Hematopoietic multipotent progenitor cell treated with erythropoietin and hydrocortisone succinate and interleukin-3 and kit ligand, for 8 days (in vitro differentiated cells): Measurements from ENCODE around the gene CHD3.
A peak's percentile ranks its signal among the peaks of the same experiment; 100 is the strongest.

Experiments
- DNase-seq: peaks from one replicate; pipeline ENCODE4 v3.0.0-alpha.2; 2015

CHD3 gene

DNA sequence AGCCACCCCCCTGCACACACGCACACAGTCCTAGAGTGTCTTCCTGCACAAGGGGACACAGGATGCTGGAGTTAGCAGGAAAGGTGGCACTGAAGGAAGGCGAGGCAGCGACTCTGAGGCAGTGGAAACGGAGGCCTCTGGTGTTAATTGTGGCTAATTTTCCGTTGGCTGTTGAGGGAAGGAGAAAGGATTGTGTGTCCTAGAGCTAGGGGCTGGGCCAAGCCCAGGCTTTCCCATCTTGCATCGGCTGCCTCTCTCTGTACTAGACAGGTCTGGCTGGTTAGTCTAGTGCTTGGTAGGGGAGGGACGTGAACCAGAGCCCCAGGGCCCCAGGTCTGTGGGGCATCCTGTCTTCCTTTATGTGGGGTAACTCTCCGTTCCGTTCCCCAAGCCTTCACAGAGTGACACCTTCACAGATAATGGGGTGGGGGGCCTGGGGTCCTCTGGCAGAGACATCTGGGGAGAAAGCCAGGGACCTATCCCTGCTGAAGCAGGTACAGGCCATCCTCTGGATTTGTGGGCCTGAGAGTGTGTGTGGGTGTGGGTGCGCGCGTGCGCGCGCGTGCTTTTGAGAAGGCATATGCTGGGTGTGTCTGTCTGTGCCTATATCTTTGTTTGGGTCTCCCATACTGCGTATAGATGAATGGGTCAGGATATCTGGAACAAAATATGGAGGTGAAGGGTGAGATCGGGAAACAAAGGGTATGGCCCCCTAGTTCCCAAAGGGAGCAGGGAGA lies at the start of gene CHD3:
TSS of gene CHD3 (plus strand) at position 606 of the 737 bp plus-strand sequence. CDS start 212 bp downstream, outside the sequence.
- DNase-seq = peak; percentile 17

DNA sequence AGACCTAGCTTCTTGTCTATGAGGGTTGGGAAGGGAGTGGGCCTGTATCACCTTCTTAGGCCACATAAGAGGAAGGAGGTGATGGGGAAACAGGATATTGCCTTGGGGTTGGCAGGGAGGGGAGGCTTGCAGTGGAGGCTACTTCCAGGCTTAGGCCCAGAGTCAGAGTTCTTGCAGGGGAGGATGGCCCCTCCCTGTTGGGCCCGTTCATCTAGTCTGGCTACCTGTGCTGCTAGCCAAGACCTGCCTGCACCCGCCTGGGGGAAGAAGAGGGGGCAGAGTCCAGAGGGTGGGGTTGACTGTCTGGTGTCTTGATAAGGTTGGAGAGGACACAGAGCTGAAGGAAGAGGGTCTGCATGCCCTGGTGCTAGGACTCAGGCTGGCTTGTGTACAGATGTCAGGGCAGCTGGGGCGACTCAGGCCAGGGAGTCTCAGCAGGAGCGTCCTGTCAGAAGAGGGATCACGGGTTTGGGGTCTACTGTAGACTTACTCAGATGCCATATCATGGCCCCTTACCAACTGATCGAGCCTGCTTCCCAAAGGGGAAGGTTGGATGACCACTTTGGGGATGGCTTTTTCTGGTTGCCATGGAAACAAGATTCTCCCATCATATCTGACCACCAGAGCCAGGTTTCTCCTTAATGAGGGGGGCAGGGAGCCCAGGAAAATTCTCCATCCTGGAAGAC lies 49.3 kb upstream of the CHD3 start:
- peak; percentile 35 for DNase-seq

DNA sequence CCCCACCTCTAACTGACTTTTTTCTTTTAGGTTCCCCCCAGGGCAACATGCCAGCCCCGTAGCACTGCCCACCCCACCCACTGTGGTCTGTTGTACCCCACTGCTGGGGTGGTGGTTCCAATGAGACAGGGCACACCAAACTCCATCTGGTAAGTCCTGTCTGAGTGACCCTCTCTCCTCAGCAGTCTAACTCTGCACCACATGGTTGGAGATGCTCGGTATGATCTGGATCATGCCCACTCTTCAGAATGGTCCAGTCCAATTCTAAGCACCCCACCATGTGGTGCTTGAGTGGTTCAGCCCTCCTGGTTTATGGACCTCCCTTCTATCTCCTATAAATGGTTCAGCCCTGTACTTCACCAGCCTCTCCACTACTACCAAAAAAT lies 48.7 kb upstream of the CHD3 start:
- DNase-seq = peak; percentile 81

DNA sequence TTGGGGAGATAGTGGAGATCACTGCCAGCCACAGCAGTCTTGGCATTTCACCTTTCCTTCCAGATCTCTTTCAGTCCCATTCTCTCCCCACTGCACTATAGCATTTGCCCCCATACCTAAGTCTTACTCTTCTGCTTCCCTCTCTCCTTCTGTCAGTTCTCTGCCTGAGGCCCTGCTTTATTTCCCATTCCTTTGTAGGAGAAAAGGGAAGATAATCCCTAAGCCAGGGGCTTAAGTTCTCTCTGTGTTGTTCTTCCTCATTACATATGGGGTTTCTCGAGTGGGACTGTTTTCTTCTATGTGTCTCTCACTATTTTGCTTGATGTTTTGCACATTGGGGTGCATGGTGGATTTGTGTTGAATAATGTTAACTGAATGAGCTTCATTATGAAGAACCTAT lies 48.1 kb upstream of the CHD3 start:
- no peak for DNase-seq

DNA sequence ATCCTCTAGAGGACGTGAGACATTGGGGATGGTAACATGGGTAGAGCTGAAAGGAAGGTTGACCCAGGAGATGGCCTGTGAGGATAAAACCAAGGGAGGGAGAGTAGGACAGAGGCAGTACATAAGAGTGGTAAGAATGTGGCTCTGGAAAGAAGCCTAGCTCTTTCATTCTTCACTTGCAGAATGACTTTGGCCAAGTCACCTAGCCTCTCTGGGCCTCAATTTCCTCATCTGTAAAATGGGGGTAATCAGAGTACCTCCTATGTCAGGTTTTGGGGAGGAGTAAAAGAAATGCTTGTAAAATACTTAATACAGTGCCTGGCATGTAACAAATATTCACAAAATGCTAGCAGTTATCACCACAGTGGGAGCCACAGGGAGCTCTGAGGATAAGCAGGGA lies 47.7 kb upstream of the CHD3 start:
- DNase-seq = no peak

DNA sequence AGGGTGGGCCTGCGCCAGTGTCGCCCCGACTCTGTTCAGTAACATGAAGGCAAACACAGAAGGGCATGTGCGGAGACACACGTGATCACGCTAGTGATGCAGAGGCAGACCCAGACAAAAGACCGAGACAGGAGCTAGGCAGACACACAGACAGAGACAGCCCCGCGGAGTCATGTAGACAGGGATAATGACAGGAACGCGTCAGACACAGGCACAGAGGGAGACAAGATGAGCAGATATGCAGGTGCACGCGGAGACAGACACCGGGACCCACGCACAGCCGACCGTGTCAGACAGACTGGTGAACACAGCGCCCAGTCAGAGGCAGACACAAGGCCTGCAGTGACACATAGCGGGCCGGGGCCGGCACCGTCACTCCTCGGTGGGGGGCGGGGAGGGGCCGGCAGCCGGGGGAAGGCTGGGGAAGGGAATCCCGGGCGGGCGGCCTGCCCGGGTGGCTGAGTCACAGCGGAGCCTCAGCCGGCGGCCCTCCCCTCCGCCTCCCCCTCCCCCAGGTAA lies 47.1 kb upstream of the CHD3 start:
- peak; percentile 67 for DNase-seq

DNA sequence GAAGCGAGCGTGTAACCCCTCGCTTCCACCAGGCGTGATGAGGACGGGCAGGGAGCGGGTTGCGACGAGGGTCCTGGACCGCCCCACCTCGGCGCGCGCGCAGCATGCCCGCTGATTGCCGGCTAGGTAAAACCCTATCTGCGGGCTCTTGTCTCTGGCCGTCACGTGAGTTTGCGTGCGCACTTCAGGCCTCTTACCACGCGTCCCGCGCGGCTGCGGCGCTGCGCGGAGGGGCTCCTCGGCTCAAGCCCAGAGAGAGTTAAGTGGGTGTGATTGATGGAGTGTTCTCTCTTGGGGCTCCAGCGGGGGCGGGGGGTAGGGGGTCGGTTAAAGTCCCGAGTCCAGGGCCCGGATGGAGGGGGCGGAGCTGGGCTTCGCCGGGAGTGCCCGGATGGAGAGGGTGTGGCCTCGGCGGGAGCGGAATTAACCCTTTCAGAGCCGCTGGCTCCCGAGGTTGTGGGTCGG lies 46.6 kb upstream of the CHD3 start:
- peak; percentile 81 for DNase-seq

DNA sequence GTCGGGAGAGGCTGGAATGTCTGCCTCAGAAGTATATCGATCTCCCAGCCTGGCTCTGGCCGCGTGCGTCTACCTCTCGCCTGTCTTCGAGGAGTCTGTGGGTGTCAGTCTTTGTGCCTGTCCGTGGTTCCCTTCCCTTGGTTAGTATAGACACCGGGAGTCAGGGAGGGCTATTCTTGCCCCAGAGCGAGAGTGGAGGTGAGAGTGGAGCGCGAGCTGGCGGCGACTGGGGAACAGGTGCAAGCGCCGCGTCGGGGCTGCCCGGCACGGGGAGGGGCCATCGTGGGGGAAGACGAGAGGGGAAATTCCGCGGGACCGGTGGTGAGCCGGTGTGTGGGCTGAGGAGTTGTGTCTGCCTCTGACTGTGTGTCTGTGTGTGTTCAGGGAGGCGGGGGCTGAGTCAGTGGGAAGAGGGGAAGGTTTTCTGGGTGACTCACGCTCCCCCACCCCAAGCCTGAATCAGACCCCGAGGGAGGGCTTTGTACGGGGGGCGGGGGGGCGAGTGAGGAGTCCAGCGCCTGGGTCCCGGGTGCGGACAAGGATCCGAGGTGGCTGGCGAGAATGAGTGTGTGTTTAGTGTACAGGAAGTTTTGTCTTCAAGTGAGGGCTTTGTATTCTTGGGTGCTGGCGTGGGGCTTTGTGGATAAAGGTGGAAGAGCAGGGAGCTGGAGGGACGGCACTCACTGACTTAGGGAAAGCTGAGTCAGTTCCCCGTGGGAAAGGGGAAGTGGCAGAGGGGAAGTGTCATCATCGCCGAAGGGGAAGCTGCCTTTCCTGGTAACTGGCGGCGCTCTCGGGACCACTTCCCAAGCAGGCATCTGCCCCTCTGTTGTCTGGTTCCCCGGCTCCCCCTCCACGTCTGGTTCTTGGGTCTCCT lies 46.0 kb upstream of the CHD3 start:
- peak; percentile 47 for DNase-seq

DNA sequence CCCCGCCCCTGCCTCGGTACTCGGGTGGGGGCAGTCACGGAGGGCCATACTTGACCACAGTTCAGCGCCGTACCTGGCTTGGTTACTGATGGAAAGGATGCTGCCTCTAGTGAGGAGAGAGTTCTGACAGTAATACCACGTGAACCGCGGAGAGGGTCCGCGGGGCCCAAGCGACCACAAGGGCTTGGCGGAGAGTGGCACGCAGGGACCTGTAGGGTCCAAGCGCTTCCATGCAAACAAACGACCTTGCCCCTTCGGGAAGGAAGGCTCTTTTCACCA lies 45.4 kb upstream of the CHD3 start:
- DNase-seq = no peak

DNA sequence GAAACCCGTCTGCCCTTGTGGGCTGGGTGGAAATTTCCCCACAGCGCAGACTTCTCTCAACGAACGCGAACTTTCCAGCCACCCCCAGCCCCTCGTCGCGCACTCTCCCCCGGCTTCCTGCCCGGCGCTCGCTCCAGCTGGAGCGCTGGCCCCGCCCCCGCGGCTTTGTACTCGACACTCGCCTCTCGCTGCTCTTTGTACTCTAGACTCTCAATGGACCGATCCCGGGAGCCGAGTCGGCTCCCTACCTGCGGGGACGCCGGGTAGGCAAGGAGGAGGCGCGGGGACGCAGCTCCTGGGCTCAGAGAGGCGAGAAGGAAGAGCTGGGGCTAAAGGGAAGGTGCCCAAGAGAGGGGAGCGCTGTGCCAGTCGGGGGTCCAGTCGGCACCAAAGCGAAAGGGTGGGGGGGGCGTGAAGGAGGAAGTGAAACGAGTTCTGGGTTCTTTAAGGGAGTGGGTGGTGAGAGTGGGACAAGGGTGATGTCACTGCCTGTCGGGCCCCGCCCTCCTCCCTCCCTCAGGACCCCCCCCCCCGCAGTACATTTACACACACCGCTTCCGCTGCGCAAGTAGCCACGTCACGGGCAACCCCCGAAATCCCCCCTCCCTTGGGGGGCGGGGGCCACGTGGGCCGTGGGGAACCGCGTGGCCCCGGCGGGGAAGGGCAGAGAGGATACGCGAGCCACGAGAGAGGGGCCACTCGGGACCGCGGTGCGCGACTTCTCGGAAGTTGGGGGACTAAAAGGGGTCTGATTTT lies 44.9 kb upstream of the CHD3 start:
- DNase-seq = peak; percentile 75

DNA sequence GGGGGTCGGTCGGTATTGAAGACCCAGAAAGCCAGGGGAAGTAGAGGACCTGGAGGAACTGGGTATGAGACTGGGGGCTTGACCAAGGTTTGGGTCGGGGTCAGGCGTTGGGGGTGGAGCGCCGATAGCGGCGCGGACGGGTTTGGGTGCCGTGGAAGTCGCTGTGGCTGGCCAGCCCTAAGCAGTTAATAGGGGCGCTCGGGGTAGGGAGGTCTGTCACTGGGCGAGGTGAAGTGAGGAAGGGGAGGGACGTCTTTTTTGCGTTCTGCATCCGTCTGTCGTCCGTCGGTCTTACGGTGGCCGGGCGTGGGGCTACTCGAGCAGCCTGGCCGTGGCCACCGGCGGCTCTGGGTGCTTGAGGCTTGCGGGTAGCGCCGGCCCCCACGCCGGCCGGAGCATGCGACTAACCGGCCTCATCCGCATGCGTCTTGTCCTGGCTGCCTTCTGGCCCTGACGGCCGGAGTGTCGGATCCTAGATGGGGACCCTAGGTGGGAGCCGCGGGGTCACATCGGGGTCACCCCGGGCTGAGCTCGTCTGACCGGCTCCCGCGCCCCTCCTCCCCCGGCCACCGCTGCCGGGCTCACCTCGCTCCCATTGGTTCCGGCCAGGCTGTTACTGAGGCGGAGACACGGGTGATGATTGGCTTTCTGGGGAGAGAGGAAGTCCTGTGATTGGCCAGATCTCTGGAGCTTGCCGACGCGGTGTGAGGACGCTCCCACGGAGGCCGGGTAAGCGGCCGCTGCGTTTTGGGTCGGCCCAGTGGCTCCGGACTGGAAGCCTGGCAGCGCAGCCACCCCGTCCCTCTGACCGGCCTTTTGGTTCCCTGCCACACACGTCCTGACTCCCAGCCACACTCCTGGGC lies 44.1 kb upstream of the CHD3 start:
- DNase-seq = peak; percentile 95

DNA sequence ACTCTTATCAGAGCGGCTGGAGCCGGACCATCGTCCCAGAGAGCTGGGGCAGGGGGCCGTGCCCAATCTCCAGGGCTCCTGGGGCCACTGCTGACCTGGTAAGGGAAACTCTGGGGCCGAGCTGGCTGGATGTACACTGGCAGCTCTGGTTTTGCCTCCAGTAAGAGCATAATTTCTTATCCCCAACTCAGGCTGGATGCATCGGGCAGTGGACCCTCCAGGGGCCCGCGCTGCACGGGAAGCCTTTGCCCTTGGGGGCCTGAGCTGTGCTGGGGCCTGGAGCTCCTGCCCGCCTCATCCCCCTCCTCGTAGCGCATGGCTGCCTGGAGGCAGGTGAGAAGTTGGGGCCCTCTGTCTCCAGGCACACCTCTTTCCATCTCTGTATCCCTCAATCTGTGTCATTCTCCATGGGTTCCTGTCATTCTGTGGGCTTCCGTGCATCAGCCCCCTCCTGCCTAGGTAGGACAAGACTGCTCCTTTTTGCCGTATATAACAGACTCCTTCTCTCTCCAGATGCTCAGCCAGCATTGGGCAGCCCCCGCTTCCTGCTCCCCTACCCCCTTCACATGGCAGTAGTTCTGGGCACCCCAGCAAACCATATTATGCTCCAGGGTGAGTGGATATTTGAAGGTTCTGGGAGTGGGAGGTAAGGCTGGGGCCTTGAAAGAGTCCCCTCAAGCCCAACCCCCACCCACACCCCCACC lies 43.1 kb upstream of the CHD3 start:
- no peak for DNase-seq

DNA sequence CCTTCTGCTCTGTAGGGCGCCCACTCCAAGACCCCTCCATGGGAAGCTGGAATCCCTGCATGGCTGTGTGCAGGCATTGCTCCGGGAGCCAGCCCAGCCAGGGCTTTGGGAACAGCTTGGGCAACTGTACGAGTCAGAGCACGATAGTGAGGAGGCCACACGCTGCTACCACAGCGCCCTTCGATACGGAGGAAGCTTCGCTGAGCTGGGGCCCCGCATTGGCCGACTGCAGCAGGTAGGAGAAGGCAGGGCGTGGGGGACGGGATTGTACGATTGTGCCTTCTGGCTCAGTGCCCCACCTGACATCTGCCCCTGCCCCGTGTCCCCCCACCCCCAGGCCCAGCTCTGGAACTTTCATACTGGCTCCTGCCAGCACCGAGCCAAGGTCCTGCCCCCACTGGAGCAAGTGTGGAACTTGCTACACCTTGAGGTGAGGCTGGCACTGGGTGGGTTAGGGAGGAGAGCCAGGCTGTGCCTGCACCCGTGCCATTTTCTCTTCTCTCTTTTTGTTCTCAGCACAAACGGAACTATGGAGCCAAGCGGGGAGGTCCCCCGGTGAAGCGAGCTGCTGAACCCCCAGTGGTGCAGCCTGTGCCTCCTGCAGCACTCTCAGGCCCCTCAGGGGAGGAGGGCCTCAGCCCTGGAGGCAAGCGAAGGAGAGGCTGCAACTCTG lies 42.4 kb upstream of the CHD3 start:
- DNase-seq = no peak

DNA sequence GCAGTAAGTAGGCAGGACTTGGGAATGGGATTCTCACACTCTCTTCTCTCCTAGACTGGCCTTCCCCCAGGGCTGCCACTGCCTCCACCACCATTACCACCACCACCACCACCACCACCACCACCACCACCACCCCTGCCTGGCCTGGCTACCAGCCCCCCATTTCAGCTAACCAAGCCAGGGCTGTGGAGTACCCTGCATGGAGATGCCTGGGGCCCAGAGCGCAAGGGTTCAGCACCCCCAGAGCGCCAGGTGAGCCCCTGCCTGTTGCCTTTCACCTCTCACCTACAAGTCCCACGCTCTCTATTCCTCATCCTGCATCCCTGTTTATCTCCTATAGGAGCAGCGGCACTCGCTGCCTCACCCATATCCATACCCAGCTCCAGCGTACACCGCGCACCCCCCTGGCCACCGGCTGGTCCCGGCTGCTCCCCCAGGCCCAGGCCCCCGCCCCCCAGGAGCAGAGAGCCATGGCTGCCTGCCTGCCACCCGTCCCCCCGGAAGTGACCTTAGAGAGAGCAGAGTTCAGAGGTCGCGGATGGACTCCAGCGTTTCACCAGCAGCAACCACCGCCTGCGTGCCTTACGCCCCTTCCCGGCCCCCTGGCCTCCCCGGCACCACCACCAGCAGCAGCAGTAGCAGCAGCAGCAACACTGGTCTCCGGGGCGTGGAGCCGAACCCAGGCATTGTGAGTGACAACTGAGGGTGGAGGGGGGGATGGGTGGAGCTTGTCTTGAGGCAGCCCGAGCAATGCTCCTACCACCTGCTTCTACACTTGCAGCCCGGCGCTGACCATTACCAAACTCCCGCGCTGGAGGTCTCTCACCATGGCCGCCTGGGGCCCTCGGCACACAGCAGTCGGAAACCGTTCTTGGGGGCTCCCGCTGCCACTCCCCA lies 41.6 kb upstream of the CHD3 start:
- no peak for DNase-seq

DNA sequence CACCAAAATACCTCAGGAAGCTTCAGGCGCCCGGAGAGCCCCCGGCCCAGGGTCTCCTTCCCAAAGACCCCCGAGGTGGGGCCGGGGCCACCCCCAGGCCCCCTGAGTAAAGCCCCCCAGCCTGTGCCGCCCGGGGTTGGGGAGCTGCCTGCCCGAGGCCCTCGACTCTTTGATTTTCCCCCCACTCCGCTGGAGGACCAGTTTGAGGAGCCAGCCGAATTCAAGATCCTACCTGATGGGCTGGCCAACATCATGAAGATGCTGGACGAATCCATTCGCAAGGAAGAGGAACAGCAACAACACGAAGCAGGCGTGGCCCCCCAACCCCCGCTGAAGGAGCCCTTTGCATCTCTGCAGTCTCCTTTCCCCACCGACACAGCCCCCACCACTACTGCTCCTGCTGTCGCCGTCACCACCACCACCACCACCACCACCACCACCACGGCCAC lies 40.4 kb upstream of the CHD3 start:
- DNase-seq = no peak

DNA sequence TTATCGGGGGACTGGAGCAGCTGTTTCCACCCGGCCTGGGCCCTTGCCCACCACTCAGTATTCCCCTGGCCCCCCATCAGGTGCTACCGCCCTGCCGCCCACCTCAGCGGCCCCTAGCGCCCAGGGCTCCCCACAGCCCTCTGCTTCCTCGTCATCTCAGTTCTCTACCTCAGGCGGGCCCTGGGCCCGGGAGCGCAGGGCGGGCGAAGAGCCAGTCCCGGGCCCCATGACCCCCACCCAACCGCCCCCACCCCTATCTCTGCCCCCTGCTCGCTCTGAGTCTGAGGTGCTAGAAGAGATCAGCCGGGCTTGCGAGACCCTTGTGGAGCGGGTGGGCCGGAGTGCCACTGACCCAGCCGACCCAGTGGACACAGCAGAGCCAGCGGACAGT lies 39.9 kb upstream of the CHD3 start:
- DNase-seq = no peak

DNA sequence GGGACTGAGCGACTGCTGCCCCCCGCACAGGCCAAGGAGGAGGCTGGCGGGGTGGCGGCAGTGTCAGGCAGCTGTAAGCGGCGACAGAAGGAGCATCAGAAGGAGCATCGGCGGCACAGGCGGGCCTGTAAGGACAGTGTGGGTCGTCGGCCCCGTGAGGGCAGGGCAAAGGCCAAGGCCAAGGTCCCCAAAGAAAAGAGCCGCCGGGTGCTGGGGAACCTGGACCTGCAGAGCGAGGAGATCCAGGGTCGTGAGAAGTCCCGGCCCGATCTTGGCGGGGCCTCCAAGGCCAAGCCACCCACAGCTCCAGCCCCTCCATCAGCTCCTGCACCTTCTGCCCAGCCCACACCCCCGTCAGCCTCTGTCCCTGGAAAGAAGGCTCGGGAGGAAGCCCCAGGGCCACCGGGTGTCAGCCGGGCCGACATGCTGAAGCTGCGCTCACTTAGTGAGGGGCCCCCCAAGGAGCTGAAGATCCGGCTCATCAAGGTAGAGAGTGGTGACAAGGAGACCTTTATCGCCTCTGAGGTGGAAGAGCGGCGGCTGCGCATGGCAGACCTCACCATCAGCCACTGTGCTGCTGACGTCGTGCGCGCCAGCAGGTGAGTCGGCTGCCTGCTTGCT lies 39.3 kb upstream of the CHD3 start:
- no peak for DNase-seq

DNA sequence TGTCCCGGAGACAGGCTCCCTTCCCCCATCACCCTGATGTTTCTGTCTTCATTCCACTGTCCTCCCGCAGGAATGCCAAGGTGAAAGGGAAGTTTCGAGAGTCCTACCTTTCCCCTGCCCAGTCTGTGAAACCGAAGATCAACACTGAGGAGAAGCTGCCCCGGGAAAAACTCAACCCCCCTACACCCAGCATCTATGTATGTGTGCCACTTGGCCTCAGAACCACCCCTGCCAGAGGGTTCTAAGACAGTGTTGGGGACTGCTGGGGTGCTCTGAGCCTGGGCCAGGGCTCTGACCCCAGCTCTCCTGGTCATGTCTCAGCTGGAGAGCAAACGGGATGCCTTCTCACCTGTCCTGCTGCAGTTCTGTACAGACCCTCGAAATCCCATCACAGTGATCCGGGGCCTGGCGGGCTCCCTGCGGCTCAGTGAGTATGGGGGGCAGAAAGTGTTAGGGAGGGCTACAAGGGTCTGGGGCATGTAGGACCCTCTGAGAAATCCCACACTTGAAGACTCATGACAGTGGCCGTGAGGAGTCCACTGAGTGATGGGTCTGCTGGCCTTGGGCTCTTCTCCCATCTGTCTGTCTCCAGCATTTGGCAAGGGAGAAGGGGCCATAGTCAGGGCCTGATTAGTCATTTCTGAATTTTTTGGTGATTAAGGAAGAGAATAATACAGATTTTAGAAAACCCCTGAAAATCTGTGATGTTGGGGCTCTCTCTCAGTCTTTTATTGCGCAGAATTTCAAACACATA lies 38.7 kb upstream of the CHD3 start:
- DNase-seq = no peak
